Peyer's patch (tissue), 4 donors: ENCODE data around the gene LRRIQ1. TPM values are rescaled to one million over a fixed set of nuclear protein-coding genes. Genes with fewer than 3 reads are reported as not detected.

Source experiments
- DNase-seq, 3 donors: peaks; one replicate each; pipeline ENCODE4 v3.0.0-alpha.2; 2017 to 2019
- H3K27ac ChIP-seq, 4 donors: fragments of 200-600 bp; sonication (generic); one replicate each; pipeline ENCODE4 v1.5.1; 2016 to 2019
- H3K27me3 ChIP-seq, 2 donors: fragments of 200-600 bp; sonication (generic); one replicate each; pipeline ENCODE4 v1.5.1; 2019
- H3K36me3 ChIP-seq, 3 donors: fragments of 200-600 bp; sonication (generic); one replicate each; pipeline ENCODE4 v1.5.1; 2016 to 2019
- H3K4me1 ChIP-seq, 4 donors: fragments of 200-600 bp; sonication (generic); one replicate each; pipeline ENCODE4 v1.5.1; 2016 to 2019
- H3K4me3 ChIP-seq, 4 donors: fragments of 200-600 bp; sonication (generic); 1 replicate in 3 of 4; 2 replicates in 1 of 4; pipeline ENCODE4 v1.5.1; 2016 to 2019; ENCODE audit warnings: mild to moderate bottlenecking in 1 of 4
- H3K9me3 ChIP-seq, 4 donors: fragments of 200-600 bp; sonication (generic); one replicate each; pipeline ENCODE4 v1.5.1; 2016 to 2019; ENCODE audit warnings: mild to moderate bottlenecking in 1 of 4
- CTCF ChIP-seq, 6 experiments: fragments of 450-650 bp in 4 of 6; fragments of 200-600 bp in 2 of 6; sonication (generic) in 1 of 6; IDR thresholded peaks; one replicate each; pipeline ENCODE4 v1.5.1; 2017 to 2019; ENCODE audit warnings: antibody characterized with exemption in 6 of 6, mild to moderate bottlenecking in 3 of 6, moderate library complexity in 1 of 6
- POLR2A ChIP-seq, 2 donors: fragments of 450-650 bp; IDR thresholded peaks; one replicate each; pipeline ENCODE4 v1.5.1; 2017; ENCODE audit warnings: antibody characterized with exemption in 2 of 2, mild to moderate bottlenecking in 2 of 2, moderate library complexity in 2 of 2
- total RNA-seq, 4 donors: library from RNA; depleted of rRNA; stranded (reverse); fragments of >200 nt; gene quantifications; one replicate each; pipeline ENCODE4 v1.1.0, GENCODE V29; 2016

The LRRIQ1 gene
- total RNA-seq, 4 donors from 2014 or later: not detected

GRCh38 chr12:85029456-85029855, 6.7 kb upstream of the LRRIQ1 start:
- H3K27ac ChIP-seq: no peak overlapping the region
- peak in 5 of 6 experiments; percentile 27 to 54 (median 44) for TF ChIP-seq CTCF (IDR thresholded peaks at IDR 0.05)
- no peak for TF ChIP-seq POLR2A (IDR thresholded peaks at IDR 0.05)

GRCh38 chr12:85036733-85037132, 582 bp downstream of the LRRIQ1 start:
- DNase-seq: no peak

More at GRCh38 chr12:85029456-85029855, 6.7 kb upstream of the LRRIQ1 start:
- Histone ChIP-seq H3K36me3 (no peaks in the 10 kb centered on the region), H3K4me3 (no peak overlapping the region), H3K27me3 (no peaks in the 10 kb centered on the region), H3K4me1 (no peaks in the 10 kb centered on the region), H3K9me3 (no peaks in the 10 kb centered on the region)
- no peak for DNase-seq

GRCh38 chr12:85041395-85041794, 5.2 kb downstream of the LRRIQ1 start:
- no peaks in the 10 kb centered on the region for H3K27me3 ChIP-seq

More at GRCh38 chr12:85036733-85037132, 582 bp downstream of the LRRIQ1 start:
- Histone ChIP-seq H3K4me1 (no peaks in the 10 kb centered on the region), H3K27ac (no peak overlapping the region), H3K27me3 (no peaks in the 10 kb centered on the region), H3K9me3 (no peaks in the 10 kb centered on the region), H3K36me3 (no peaks in the 10 kb centered on the region), H3K4me3 (peak overlapping the region in 1 of 4 donors; percentile 37)
- TF ChIP-seq POLR2A (IDR thresholded peaks at IDR 0.05) (no peak), CTCF (IDR thresholded peaks at IDR 0.05) (no peak)

GRCh38 chr12:85043829-85044228, 7.7 kb downstream of the LRRIQ1 start:
- TF ChIP-seq CTCF (IDR thresholded peaks at IDR 0.05) (no peak), POLR2A (IDR thresholded peaks at IDR 0.05) (no peak)
- no peaks in the 10 kb centered on the region for H3K27me3 ChIP-seq
- no peaks in the 10 kb centered on the region for H3K4me1 ChIP-seq
- H3K27ac ChIP-seq: no peak overlapping the region
- H3K4me3 ChIP-seq: no peak overlapping the region
- no peaks in the 10 kb centered on the region for H3K36me3 ChIP-seq
- no peak for DNase-seq
- H3K9me3 ChIP-seq: no peaks in the 10 kb centered on the region

More at GRCh38 chr12:85041395-85041794, 5.2 kb downstream of the LRRIQ1 start:
- DNase-seq: no peak
- no peak for TF ChIP-seq CTCF (IDR thresholded peaks at IDR 0.05)
- TF ChIP-seq POLR2A (IDR thresholded peaks at IDR 0.05): no peak
- no peak overlapping the region for H3K27ac ChIP-seq
- no peaks in the 10 kb centered on the region for H3K36me3 ChIP-seq
- no peaks in the 10 kb centered on the region for H3K4me1 ChIP-seq
- H3K9me3 ChIP-seq: no peaks in the 10 kb centered on the region
- H3K4me3 ChIP-seq: no peak overlapping the region

- no peaks in the 10 kb centered on the region for H3K9me3 ChIP-seq
- H3K4me3 ChIP-seq: no peak overlapping the region
- TF ChIP-seq POLR2A (IDR thresholded peaks at IDR 0.05): no peak
- TF ChIP-seq CTCF (IDR thresholded peaks at IDR 0.05): peak in 5 of 6 experiments; percentile 39 to 57 (median 47)
- no peaks in the 10 kb centered on the region for H3K4me1 ChIP-seq
- no peak overlapping the region for H3K27ac ChIP-seq
- peak in 1 of 3 donors; percentile 54 for DNase-seq
- H3K27me3 ChIP-seq: no peaks in the 10 kb centered on the region
- H3K36me3 ChIP-seq: no peaks in the 10 kb centered on the region
Measured at GRCh38 chr12:85057370-85057963, 21.3 kb downstream of the LRRIQ1 start.
